OCI-LY7 (cell line): ENCODE results near the gene NOL9. TPM values are rescaled to one million over a fixed set of nuclear protein-coding genes. Genes with fewer than 3 reads are reported as not detected.
A peak's percentile ranks its signal among the peaks of the same experiment; 100 is the strongest.
"Not testable (repeated sequence)": the region's sequence is repeated elsewhere in the genome, so short reads cannot be mapped to it uniquely, and the experiment has no call there.

Source experiments
- BruUV-seq: library from RNA; stranded (reverse); fragments of 400-500 nt; replicated peaks from 2 replicates; lab custom pipeline; 2021; lab: Mats Ljungman, UMichigan
- CTCF ChIA-PET: fragments of 300-600 bp; sonication (Branson Sonifier 250); formaldehyde crosslinking; loops from one replicate; lab custom pipeline; 2022; ENCODE audit warnings: antibody characterized with exemption; ENCODE audit not compliant: unreplicated experiment; lab: Charles Lee
- POLR2A ChIA-PET: fragments of 300-600 bp; sonication (Branson Sonifier 250); formaldehyde crosslinking; loops from one replicate; lab custom pipeline; 2022; ENCODE audit warnings: antibody characterized with exemption; lab: Charles Lee
- DNase-seq: peaks from one replicate; pipeline ENCODE4 v3.0.0-alpha.2; 2015; ENCODE audit warnings: low spot score
- H2AFZ ChIP-seq: fragments of 200-600 bp; sonication (generic), shearing (Covaris generic); 2 replicates; pipeline ENCODE4 v1.6.1; 2014; ENCODE audit warnings: mild to moderate bottlenecking, antibody characterized with exemption, low read length, moderate library complexity
- H3K27ac ChIP-seq: fragments of 200-600 bp; sonication (generic); 2 replicates; pipeline ENCODE4 v1.5.1; 2014; ENCODE audit warnings: mixed run types, low read depth, mild to moderate bottlenecking, moderate library complexity, low read length, inconsistent platforms; ENCODE audit not compliant: poor library complexity, severe bottlenecking
- H3K36me3 ChIP-seq: fragments of 200-600 bp; sonication (generic); 2 replicates; pipeline ENCODE4 v1.6.1; 2014; ENCODE audit warnings: mild to moderate bottlenecking, antibody characterized with exemption, low read length, moderate library complexity, mixed read lengths; ENCODE audit not compliant: insufficient read depth
- H3K4me1 ChIP-seq: fragments of 200-600 bp; sonication (generic); 2 replicates; pipeline ENCODE4 v1.5.1; 2014; ENCODE audit warnings: mild to moderate bottlenecking, low read length; ENCODE audit not compliant: insufficient read depth, poor library complexity, severe bottlenecking
- H3K4me2 ChIP-seq: fragments of 200-600 bp; sonication (generic); 2 replicates; pipeline ENCODE4 v1.6.1; 2014; ENCODE audit warnings: mild to moderate bottlenecking, low read length
- H3K4me3 ChIP-seq: fragments of 200-600 bp; sonication (generic); 2 replicates; pipeline ENCODE4 v1.5.1; 2014; ENCODE audit warnings: mild to moderate bottlenecking, low read depth, low read length; ENCODE audit not compliant: poor library complexity, severe bottlenecking
- H3K79me2 ChIP-seq: fragments of 200-600 bp; sonication (generic); 2 replicates; pipeline ENCODE4 v1.6.1; 2016; ENCODE audit warnings: low read depth, mild to moderate bottlenecking, low read length, moderate library complexity, mixed read lengths; ENCODE audit not compliant: insufficient read depth
- H3K9me2 ChIP-seq: fragments of 200-600 bp; sonication (generic); 2 replicates; pipeline ENCODE4 v1.6.1; 2016; ENCODE audit warnings: mild to moderate bottlenecking, low read length, mixed read lengths; ENCODE audit not compliant: insufficient read depth
- H3K9me3 ChIP-seq: fragments of 200-600 bp; sonication (generic); 2 replicates; pipeline ENCODE4 v1.6.1; 2014; ENCODE audit warnings: mild to moderate bottlenecking, mixed run types, low read length, mixed read lengths
- H4K20me1 ChIP-seq: fragments of 200-600 bp; sonication (generic); 2 replicates; pipeline ENCODE4 v1.6.1; 2014; ENCODE audit warnings: mild to moderate bottlenecking, antibody characterized with exemption, low read length, moderate library complexity, mixed read lengths; ENCODE audit not compliant: insufficient read depth
- EZH2phosphoT487 ChIP-seq: fragments of 200-600 bp; sonication (generic); IDR thresholded peaks from 2 replicates; pipeline ENCODE4 v1.6.1; 2018; ENCODE audit warnings: low read depth, borderline replicate concordance, mild to moderate bottlenecking, mixed run types, antibody characterized with exemption, low read length, moderate library complexity, mixed read lengths
- intact Hi-C: fragments of 100-400 bp; cut with micrococcal nuclease; formaldehyde crosslinking; loops from one replicate; pipeline ENCODE4 v1.10.0; 2022; ENCODE audit not compliant: unreplicated experiment
- total RNA-seq, 2 experiments: library from RNA; depleted of rRNA in 1 of 2; stranded (reverse); fragments of >200 nt in 1 of 2; shearing (Covaris generic) in 1 of 2; gene quantifications; 2 replicates each; pipeline ENCODE4 v1.2.3, GENCODE V29; 2014 to 2022
- TF ChIP-seq, protein P1 (sequence below): fragments of 200-600 bp; sonication (generic); conservative IDR thresholded peaks from 2 replicates; pipeline ENCODE4 v1.5.1; 2014; ENCODE audit warnings: mild to moderate bottlenecking, antibody characterized with exemption, low read length, moderate library complexity, mixed read lengths

The NOL9 gene
- total RNA-seq, 2 experiments from 2014 or later: 39.1 to 58.8 TPM

DNA sequence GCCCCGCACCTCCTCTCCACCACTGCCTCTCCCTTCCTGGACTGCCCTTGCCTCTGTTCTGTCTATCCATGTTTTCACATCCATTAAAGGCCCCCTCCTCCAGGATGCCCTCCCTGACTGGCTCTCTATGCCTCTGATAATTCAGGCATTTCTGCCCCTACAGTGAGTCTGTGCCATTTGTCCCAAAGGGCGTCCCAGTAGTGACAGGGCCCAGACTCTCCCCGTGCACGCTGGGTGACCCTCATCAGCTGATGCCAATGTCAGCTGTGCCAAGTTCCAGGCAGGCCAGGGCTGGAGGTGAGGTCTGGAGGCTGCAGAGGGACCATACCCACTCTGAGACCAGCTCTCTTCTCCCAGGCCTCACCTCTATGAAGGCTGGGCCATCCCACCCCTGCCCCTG lies 59.7 kb downstream of the NOL9 start:
- POLR2A ChIA-PET: interaction anchor here (0.6 kb wide), 1 partner anchor 277 kb away, joined by 4 read pairs; no protein-coding TSS in a partner anchor
- BruUV-seq: no TSS peak
- CTCF ChIA-PET: no interaction called here

DNA sequence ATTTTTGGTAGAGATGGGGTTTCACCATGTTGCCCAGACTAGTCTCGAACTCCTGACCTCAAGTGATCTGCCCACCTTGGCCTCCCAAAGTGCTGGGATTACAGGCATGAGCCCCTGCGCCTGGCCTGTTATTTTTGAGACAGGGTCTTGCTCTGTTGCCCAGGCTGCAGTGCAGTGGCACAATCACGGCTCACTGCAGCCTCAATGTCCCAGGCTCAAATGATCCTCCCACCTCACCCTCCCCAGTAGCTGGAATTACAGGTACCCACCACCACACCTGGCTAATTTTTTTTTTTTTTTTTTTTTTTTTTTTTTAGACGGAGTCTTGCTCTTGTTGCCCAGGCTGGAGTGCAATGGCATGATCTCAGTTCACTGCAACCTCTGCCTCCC lies 60.5 kb downstream of the NOL9 start:
- H3K4me1 ChIP-seq: peaks cover 14% of the 10 kb centered on the region
- H3K79me2 ChIP-seq, H3K4me2 ChIP-seq, BruUV-seq, H3K9me3 ChIP-seq, CTCF ChIA-PET, DNase-seq, H3K4me3 ChIP-seq, H2AFZ ChIP-seq, H3K36me3 ChIP-seq, H3K9me2 ChIP-seq, H4K20me1 ChIP-seq, H3K27ac ChIP-seq: not testable (repeated sequence)
- POLR2A ChIA-PET: interaction anchor here (0.6 kb wide), 1 partner anchor 277 kb away, joined by 4 read pairs; no protein-coding TSS in a partner anchor
- intact Hi-C loops: loop anchor here (5.0 kb wide), 1 partner anchor 133 kb away; no protein-coding TSS in a partner anchor

More for the DNA sequence above, 59.7 kb downstream of the NOL9 start:
- no peak overlapping the region for H2AFZ ChIP-seq
- no peak overlapping the region for H3K27ac ChIP-seq
- H3K79me2 ChIP-seq: no peaks in the 10 kb centered on the region
- H3K9me3 ChIP-seq: no peaks in the 10 kb centered on the region
- no peak for TF ChIP-seq EZH2phosphoT487
- TF ChIP-seq, protein P1, sequence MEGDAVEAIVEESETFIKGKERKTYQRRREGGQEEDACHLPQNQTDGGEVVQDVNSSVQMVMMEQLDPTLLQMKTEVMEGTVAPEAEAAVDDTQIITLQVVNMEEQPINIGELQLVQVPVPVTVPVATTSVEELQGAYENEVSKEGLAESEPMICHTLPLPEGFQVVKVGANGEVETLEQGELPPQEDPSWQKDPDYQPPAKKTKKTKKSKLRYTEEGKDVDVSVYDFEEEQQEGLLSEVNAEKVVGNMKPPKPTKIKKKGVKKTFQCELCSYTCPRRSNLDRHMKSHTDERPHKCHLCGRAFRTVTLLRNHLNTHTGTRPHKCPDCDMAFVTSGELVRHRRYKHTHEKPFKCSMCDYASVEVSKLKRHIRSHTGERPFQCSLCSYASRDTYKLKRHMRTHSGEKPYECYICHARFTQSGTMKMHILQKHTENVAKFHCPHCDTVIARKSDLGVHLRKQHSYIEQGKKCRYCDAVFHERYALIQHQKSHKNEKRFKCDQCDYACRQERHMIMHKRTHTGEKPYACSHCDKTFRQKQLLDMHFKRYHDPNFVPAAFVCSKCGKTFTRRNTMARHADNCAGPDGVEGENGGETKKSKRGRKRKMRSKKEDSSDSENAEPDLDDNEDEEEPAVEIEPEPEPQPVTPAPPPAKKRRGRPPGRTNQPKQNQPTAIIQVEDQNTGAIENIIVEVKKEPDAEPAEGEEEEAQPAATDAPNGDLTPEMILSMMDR: no peak
- no peaks in the 10 kb centered on the region for H3K9me2 ChIP-seq
- DNase-seq: no peak
- no peak overlapping the region for H3K4me2 ChIP-seq
- no peaks in the 10 kb centered on the region for H4K20me1 ChIP-seq
- H3K4me1 ChIP-seq: peaks cover 12% of the 10 kb centered on the region
- H3K36me3 ChIP-seq: no peaks in the 10 kb centered on the region
- intact Hi-C loops: loop anchor here (5.0 kb wide), 1 partner anchor 133 kb away; no protein-coding TSS in a partner anchor
- no peak overlapping the region for H3K4me3 ChIP-seq

DNA sequence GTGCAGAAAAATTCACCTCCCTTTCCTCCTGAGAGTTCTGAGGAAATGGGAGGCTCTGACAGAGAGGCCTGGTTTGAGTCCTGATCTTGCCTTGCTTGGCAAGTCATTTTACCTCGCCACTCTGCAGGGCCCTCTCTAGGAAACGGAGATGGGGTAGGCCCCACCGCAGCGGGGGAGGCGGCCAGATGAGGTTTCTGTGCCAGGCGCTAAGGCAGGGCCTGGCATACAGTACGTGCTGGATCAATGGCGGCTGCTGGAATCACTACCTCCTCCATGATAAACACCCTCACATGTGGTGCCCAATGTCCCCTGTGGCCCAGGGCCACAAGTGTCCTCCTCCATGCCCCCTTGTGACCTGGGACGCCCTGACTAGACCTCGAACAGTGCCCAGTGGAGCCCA lies 62.3 kb downstream of the NOL9 start:
- no TSS peak for BruUV-seq
- intact Hi-C loops: loop anchor here (2.0 to 5.0 kb wide), 2 partner anchors 63 to 135 kb away; partner anchors contain the start of genes NOL9 and TAS1R1

More for the DNA sequence above, 62.3 kb downstream of the NOL9 start:
- DNase-seq: no peak
- H3K4me2 ChIP-seq: peak overlapping the region; percentile 99
- no peak overlapping the region for H3K4me3 ChIP-seq
- POLR2A ChIA-PET: interaction anchor here (0.6 to 0.9 kb wide), 2 partner anchors 217 to 226 kb away, joined by 3 read pairs; no protein-coding TSS in a partner anchor
- no peaks in the 10 kb centered on the region for H3K9me3 ChIP-seq
- no peaks in the 10 kb centered on the region for H3K9me2 ChIP-seq
- peaks cover 14% of the 10 kb centered on the region for H3K4me1 ChIP-seq
- H2AFZ ChIP-seq: no peak overlapping the region
- no peaks in the 10 kb centered on the region for H4K20me1 ChIP-seq
- CTCF ChIA-PET: no interaction called here
- no peak overlapping the region for H3K27ac ChIP-seq
- TF ChIP-seq, protein P1: no peak
- TF ChIP-seq EZH2phosphoT487: no peak
- no peaks in the 10 kb centered on the region for H3K79me2 ChIP-seq
- H3K36me3 ChIP-seq: no peaks in the 10 kb centered on the region
